GM12875 (cell line): Measurements from ENCODE around the gene LST1.

Source experiments
- H3K4me3 ChIP-seq: one replicate; pipeline ENCODE4 v1.5.1; 2011; ENCODE audit warnings: low read depth, low read length, control low read depth
- CTCF ChIP-seq: IDR thresholded peaks from 2 replicates; pipeline ENCODE4 v1.5.1; 2011; ENCODE audit warnings: low read depth, mild to moderate bottlenecking, control low read depth, inconsistent platforms, low read length, moderate library complexity, borderline replicate concordance; ENCODE audit not compliant: insufficient read depth

LST1 gene

DNA sequence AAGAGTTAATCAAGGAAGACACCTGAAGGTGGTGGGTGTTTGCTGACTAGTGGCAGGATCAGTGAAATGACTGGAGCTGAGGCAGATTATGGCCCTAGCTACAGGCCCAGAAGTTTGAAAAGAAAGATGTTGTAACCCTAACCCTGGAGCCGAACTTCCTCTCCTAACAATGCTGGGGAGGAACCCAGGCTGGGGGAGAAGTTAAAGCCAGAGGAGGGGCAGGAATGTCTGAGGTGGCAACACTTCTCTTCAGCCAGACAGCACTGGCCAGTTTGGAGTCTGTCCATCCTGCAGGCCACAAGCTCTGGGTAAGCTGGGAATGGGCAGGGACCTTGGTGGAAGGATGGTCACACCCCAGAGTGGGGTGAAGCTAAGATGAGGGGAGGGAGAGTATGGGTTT is at the start of gene LST1:
TSS of gene LST1 (plus strand) at position 270 of the 400 bp plus-strand sequence. CDS start 1,023 bp downstream, outside the sequence.
- TF ChIP-seq CTCF: no peak
- H3K4me3 ChIP-seq: peak within 1 kb of the TSS; percentile 38

GRCh38 chr6:31538805-31539400 is 47.2 kb upstream of the LST1 start:
- TF ChIP-seq CTCF: no peak
- no peak overlapping the region for H3K4me3 ChIP-seq

DNA sequence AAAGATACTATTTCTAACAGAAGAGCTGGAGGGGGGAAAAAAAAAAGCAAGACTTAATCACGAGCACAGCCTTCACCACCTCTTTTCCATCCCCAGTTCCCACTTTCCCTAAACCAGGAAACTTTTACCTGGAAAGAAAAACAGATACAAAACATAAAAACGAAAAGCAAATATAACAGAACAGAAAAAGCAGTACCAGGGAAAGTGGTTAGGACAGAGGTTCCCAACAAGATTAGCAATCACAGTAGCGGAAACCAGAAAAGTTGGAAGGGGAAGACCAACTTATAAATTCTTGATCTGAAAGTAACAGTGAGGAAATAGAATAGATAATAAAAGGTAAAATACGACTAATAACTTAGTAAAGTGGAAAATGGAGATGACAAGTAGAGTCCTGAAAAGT is 45.4 kb upstream of the LST1 start:
- no peak for TF ChIP-seq CTCF
- peak overlapping the region; percentile 67 for H3K4me3 ChIP-seq

- peak overlapping the region; percentile 67 for H3K4me3 ChIP-seq
- no peak for TF ChIP-seq CTCF
Observed at GRCh38 chr6:31541059-31541657, 44.9 kb upstream of the LST1 start.

- peak within 1 kb of the TSS; percentile 67 for H3K4me3 ChIP-seq
- no peak for TF ChIP-seq CTCF
Observed at GRCh38 chr6:31541658-31542521, 44.2 kb upstream of the LST1 start, which contains the start of gene DDX39B. Gene DDX39B (minus strand): TSS chr6:31542003. CDS start chr6:31540532, 1,471 bp downstream.

DNA sequence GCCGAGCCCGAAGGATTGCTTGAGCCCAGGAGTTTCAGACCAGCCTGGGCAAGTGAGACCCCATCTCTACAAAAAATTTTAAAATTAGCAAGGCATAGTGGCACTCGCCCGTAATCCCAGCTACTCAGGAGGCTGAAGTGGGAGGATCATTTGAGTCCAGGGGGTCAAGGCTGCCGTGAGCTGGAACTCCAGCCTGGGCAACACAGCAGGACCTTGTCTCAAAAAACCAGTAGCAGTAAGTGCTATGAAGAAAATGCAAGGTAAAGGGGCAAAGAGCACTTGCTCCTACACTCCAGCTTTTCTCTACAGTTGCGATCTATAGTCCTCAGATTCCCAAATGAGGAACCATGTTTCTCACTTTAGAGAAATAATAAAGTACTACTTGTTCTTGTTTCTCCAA is 42.4 kb upstream of the LST1 start:
- H3K4me3 ChIP-seq: no peak overlapping the region
- TF ChIP-seq CTCF: no peak
